K562 (cell line): ENCODE data around the gene FASTKD3. TPM values are rescaled to one million over a fixed set of nuclear protein-coding genes. Genes with fewer than 3 reads are reported as not detected.

Source experiments
- ATAC-seq: fragments of 200-7000 bp; cut with Tn5 transposase; 3 replicates; pipeline ENCODE4 v1.9.1; 2020; ENCODE audit warnings: moderate library complexity
- BruUV-seq: library from RNA; stranded (reverse); fragments of 400-500 nt; replicated peaks from 2 replicates; lab custom pipeline; 2021; lab: Mats Ljungman, UMichigan
- CTCF ChIA-PET: fragments of 300-600 bp; formaldehyde crosslinking; extraction: SDS; loops from one replicate; lab custom pipeline; 2021; ENCODE audit warnings: low intra/inter-chr PET ratio; lab: Yijun Ruan, JAX
- POLR2A ChIA-PET: fragments of 300-600, 350-650 bp; sonication (Branson Sonifier 250); formaldehyde crosslinking; extraction: SDS; loops from one replicate; lab custom pipeline; 2021; ENCODE audit warnings: antibody characterized with exemption, inconsistent platforms; lab: Yijun Ruan, JAX
- DNase-seq, 4 experiments: peaks; one replicate each; pipeline versions ENCODE4 v3.0.0 to v3.0.0-alpha.2; 2011 to 2018; ENCODE audit warnings: low spot score in 3 of 4, mixed read lengths in 3 of 4; ENCODE audit errors: extremely low read depth in 1 of 4
- FAIRE-seq: peaks from 2 replicates; lab custom pipeline; 2011; peaks lifted over from hg19 to GRCh38; lab: Jason Lieb, UNC
- H2AFZ ChIP-seq: 2 replicates; pipeline ENCODE4 v1.6.0; 2011; ENCODE audit warnings: low read depth, low read length, control low read depth, inconsistent platforms
- H3K27ac ChIP-seq: fragments of 200-600 bp; 3 replicates; pipeline ENCODE4 v1.8.0; 2011; ENCODE audit warnings: low read depth, mild to moderate bottlenecking, control low read depth, inconsistent platforms, low read length, moderate library complexity, mixed read lengths; ENCODE audit errors: extremely low read depth
- H3K27me3 ChIP-seq, 2 experiments: fragments of 300-600 bp in 1 of 2; 2 replicates in 1 of 2; 3 replicates in 1 of 2; pipeline versions ENCODE4 v1.6.0 to v1.8.0; 2011; ENCODE audit warnings: inconsistent platforms in 2 of 2, low read length in 2 of 2, mild to moderate bottlenecking in 1 of 2, mixed read lengths in 1 of 2, moderate library complexity in 1 of 2; ENCODE audit not compliant: control insufficient read depth in 2 of 2, insufficient read depth in 2 of 2
- H3K36me3 ChIP-seq: fragments of 300-600 bp; 3 replicates; pipeline ENCODE4 v1.8.0; 2011; ENCODE audit warnings: mild to moderate bottlenecking, low read length, inconsistent platforms; ENCODE audit not compliant: control insufficient read depth, insufficient read depth
- H3K4me1 ChIP-seq, 2 experiments: fragments of 200-600 bp in 1 of 2; replicated peaks in 1 of 2; 2 replicates in 1 of 2; 3 replicates in 1 of 2; pipeline versions ENCODE4 v1.5.1 to v1.8.0; 2011; ENCODE audit warnings: inconsistent platforms in 2 of 2, low read length in 2 of 2, mild to moderate bottlenecking in 1 of 2, mixed read lengths in 1 of 2, moderate library complexity in 1 of 2; ENCODE audit not compliant: control insufficient read depth in 2 of 2, insufficient read depth in 2 of 2
- H3K4me2 ChIP-seq: 2 replicates; pipeline ENCODE4 v1.6.1; 2011; ENCODE audit warnings: low read length, control low read depth, inconsistent platforms, mixed read lengths; ENCODE audit not compliant: insufficient read depth
- H3K4me3 ChIP-seq: fragments of 200-600 bp; sonication (generic), shearing (Covaris generic); 2 replicates; pipeline ENCODE4 v1.5.1; 2016; ENCODE audit warnings: control low read depth, inconsistent platforms
- H3K79me2 ChIP-seq: fragments of 200-600 bp; 3 replicates; pipeline ENCODE4 v1.8.0; 2011; ENCODE audit warnings: low read length, inconsistent platforms; ENCODE audit not compliant: control insufficient read depth, insufficient read depth
- H3K9ac ChIP-seq, 2 experiments: 2 replicates each; pipeline versions ENCODE4 v1.6.0 to v1.6.1; 2011; ENCODE audit warnings: low read depth in 2 of 2, low read length in 2 of 2, control low read depth in 1 of 2, inconsistent platforms in 1 of 2, mild to moderate bottlenecking in 1 of 2, mixed read lengths in 1 of 2; ENCODE audit not compliant: insufficient read depth in 1 of 2
- H3K9me1 ChIP-seq: one replicate; pipeline ENCODE4 v1.6.0; 2011; ENCODE audit warnings: inconsistent platforms, mild to moderate bottlenecking, low read length, moderate library complexity; ENCODE audit not compliant: control insufficient read depth, insufficient read depth
- H3K9me3 ChIP-seq: replicated peaks from 2 replicates; pipeline ENCODE4 v1.5.1; 2011; ENCODE audit warnings: low read depth, low read length, inconsistent platforms; ENCODE audit not compliant: control insufficient read depth, insufficient read depth
- H4K20me1 ChIP-seq: replicated peaks from 2 replicates; pipeline ENCODE4 v1.6.1; 2011; ENCODE audit warnings: low read length, inconsistent platforms, mixed read lengths; ENCODE audit not compliant: control insufficient read depth, insufficient read depth
- CBX2 ChIP-seq: fragments of 200-600 bp; sonication (generic); IDR thresholded peaks from one replicate; pipeline ENCODE4 v1.6.1; 2012; ENCODE audit warnings: mild to moderate bottlenecking, low read length, inconsistent platforms; ENCODE audit not compliant: insufficient read depth, poor library complexity, severe bottlenecking
- CCAR2 ChIP-seq: fragments of 200-400 bp; formaldehyde crosslinking; IDR thresholded peaks from 2 replicates; pipeline ENCODE4 v1.6.1; 2017; ENCODE audit warnings: mild to moderate bottlenecking, low read depth, low read length
- LCOR ChIP-seq: sonication (generic); formaldehyde crosslinking; IDR thresholded peaks from 2 replicates; pipeline ENCODE4 v1.8.0; 2022; ENCODE audit warnings: mild to moderate bottlenecking, missing genetic modification reagents
- NCOA6 ChIP-seq: fragments of 450-650 bp; IDR thresholded peaks from 2 replicates; pipeline ENCODE4 v1.6.1; 2017; ENCODE audit warnings: mild to moderate bottlenecking
- NELFE ChIP-seq: IDR thresholded peaks from 2 replicates; pipeline ENCODE4 v1.6.1; 2011; ENCODE audit warnings: mild to moderate bottlenecking; ENCODE audit not compliant: insufficient read depth, insufficient read length
- RFX1 ChIP-seq: fragments of 450-650 bp; IDR thresholded peaks from 2 replicates; pipeline ENCODE4 v1.6.1; 2016; ENCODE audit warnings: mild to moderate bottlenecking, moderate library complexity
- STAG1 ChIP-seq: sonication (generic); formaldehyde crosslinking; IDR thresholded peaks from 2 replicates; pipeline ENCODE4 v1.5.0; 2020; ENCODE audit warnings: missing genetic modification reagents, borderline replicate concordance
- whole genome bisulfite sequencing: fragments of 100-300 bp; shearing (Covaris generic); methylation state at CpG from one replicate; pipeline ENCODE4 v1.1.6; 2016; ENCODE audit warnings: low coverage, mixed read lengths; ENCODE audit not compliant: insufficient coverage; ENCODE audit errors: missing lambda C conversion rate; 5-methylcytosine and 5-hydroxymethylcytosine counted together
- in situ Hi-C: fragments of 300-500 bp; cut with MboI; formaldehyde crosslinking; loops from 4 replicates; pipeline ENCODE4 v1.15.0; 2018; ENCODE audit warnings: inconsistent platforms, mixed read lengths
- intact Hi-C: fragments of 100-400 bp; cut with micrococcal nuclease; formaldehyde crosslinking; loops from 2 replicates; pipeline ENCODE4 v1.14.2; 2022
- polyA plus RNA-seq, 8 experiments: library from polyadenylated mRNA; depleted of rRNA in 4 of 8; stranded (reverse) in 5 of 8; unstranded in 3 of 8; fragments of >200 nt; fragmentation: Nextera tagmentation in 2 of 8; fragmentation: Illumina TruSeq in 1 of 8; extraction: Ambion mirVana in 2 of 8; extraction: Trizol in 1 of 8; gene quantifications; 2 replicates each; pipeline versions ENCODE4 v1.2.1 to v1.2.3, GENCODE V29; 2011 to 2014; ENCODE audit warnings: inconsistent platforms in 1 of 8, missing spikeins in 1 of 8
- total RNA-seq, 7 experiments: library from RNA; depleted of rRNA in 6 of 7; stranded (reverse); fragments of >200 nt in 6 of 7; fragmentation: Illumina TruSeq in 2 of 7; extraction: Trizol in 2 of 7; gene quantifications; 2 replicates each; pipeline versions ENCODE4 v1.2.1 to v1.2.3, GENCODE V29; 2011 to 2021; ENCODE audit warnings: low replicate concordance in 1 of 7
- TF ChIP-seq, protein P1 (sequence below): fragments of 200-400 bp; formaldehyde crosslinking; IDR thresholded peaks from 2 replicates; pipeline ENCODE4 v1.6.1; 2017; ENCODE audit warnings: mild to moderate bottlenecking, low read depth, low read length, moderate library complexity
- TF ChIP-seq, protein P2 (sequence below): fragments of 450-650 bp; IDR thresholded peaks from 2 replicates; pipeline ENCODE4 v1.6.1; 2014; ENCODE audit warnings: low read depth, mild to moderate bottlenecking, moderate library complexity, borderline replicate concordance
- TF ChIP-seq, protein P3 (sequence below): sonication (generic); formaldehyde crosslinking; IDR thresholded peaks from 2 replicates; pipeline ENCODE4 v1.8.1; 2022; ENCODE audit warnings: missing genetic modification reagents
- TF ChIP-seq, protein P4 (sequence below): sonication (generic); formaldehyde crosslinking; IDR thresholded peaks from 2 replicates; pipeline ENCODE4 v1.8.1; 2023; ENCODE audit warnings: mild to moderate bottlenecking, missing genetic modification reagents

The FASTKD3 gene
- total and polyA plus RNA-seq, 9 of the 15 experiments (the other 6 are each of a cell fraction or from before 2014, with no cell fraction given), result 17.1 to 149 (median 47.5) TPM

DNA sequence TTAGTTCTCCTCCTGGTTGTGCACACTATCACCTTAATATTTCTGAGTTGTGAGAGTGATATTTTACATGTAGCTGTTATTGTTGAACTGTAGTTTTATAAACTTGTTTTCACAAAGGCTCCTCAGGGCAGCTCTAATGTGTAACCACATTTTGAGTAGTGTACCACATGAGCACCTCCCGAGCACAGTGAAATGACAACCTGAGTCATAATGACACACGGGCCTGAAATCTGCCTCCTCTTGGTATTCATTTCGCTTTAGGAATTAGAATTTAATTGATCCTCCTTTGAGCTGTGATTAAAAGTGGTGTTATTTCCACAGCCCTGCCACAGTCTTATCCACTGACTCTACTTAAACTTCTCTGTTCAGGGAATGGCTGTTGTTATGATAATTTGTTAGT, 8.0 kb upstream of the FASTKD3 start:
- intact Hi-C loops, result no loop called here
- Histone ChIP-seq H3K9ac (no peak overlapping the region), H3K4me1 (no peaks in the 10 kb centered on the region), H3K4me2 (no peak overlapping the region), H3K27ac (no peak overlapping the region), H3K4me3 (no peak overlapping the region), H2AFZ (no peak overlapping the region), H3K9me1 (peaks cover 3% of the 10 kb centered on the region), H3K27me3 (no peaks in the 10 kb centered on the region), H4K20me1 (peaks cover 3% of the 10 kb centered on the region), H3K79me2 (peaks cover 54% of the 10 kb centered on the region), H3K36me3 (peaks cover 99% of the 10 kb centered on the region), H3K9me3 (no peaks in the 10 kb centered on the region)
- POLR2A ChIA-PET, result interaction anchor here (0.6 to 1.4 kb wide), 2 partner anchors 10 to 105 kb away, joined by 3 to 6 read pairs; no protein-coding TSS in a partner anchor
- TF ChIP-seq NELFE (no peak), RFX1 (no peak), CBX2 (no peak), CCAR2 (no peak), LCOR (CRISPR knock-in tag) (no peak), STAG1 (no peak), NCOA6 (no peak)
- TF ChIP-seq, protein P1, sequence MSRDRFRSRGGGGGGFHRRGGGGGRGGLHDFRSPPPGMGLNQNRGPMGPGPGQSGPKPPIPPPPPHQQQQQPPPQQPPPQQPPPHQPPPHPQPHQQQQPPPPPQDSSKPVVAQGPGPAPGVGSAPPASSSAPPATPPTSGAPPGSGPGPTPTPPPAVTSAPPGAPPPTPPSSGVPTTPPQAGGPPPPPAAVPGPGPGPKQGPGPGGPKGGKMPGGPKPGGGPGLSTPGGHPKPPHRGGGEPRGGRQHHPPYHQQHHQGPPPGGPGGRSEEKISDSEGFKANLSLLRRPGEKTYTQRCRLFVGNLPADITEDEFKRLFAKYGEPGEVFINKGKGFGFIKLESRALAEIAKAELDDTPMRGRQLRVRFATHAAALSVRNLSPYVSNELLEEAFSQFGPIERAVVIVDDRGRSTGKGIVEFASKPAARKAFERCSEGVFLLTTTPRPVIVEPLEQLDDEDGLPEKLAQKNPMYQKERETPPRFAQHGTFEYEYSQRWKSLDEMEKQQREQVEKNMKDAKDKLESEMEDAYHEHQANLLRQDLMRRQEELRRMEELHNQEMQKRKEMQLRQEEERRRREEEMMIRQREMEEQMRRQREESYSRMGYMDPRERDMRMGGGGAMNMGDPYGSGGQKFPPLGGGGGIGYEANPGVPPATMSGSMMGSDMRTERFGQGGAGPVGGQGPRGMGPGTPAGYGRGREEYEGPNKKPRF, result no peak
- TF ChIP-seq, protein P2, sequence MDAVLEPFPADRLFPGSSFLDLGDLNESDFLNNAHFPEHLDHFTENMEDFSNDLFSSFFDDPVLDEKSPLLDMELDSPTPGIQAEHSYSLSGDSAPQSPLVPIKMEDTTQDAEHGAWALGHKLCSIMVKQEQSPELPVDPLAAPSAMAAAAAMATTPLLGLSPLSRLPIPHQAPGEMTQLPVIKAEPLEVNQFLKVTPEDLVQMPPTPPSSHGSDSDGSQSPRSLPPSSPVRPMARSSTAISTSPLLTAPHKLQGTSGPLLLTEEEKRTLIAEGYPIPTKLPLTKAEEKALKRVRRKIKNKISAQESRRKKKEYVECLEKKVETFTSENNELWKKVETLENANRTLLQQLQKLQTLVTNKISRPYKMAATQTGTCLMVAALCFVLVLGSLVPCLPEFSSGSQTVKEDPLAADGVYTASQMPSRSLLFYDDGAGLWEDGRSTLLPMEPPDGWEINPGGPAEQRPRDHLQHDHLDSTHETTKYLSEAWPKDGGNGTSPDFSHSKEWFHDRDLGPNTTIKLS, result no peak
- TF ChIP-seq, protein P3, sequence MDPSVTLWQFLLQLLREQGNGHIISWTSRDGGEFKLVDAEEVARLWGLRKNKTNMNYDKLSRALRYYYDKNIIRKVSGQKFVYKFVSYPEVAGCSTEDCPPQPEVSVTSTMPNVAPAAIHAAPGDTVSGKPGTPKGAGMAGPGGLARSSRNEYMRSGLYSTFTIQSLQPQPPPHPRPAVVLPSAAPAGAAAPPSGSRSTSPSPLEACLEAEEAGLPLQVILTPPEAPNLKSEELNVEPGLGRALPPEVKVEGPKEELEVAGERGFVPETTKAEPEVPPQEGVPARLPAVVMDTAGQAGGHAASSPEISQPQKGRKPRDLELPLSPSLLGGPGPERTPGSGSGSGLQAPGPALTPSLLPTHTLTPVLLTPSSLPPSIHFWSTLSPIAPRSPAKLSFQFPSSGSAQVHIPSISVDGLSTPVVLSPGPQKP (CRISPR knock-in tag), result no peak
- TF ChIP-seq, protein P4, sequence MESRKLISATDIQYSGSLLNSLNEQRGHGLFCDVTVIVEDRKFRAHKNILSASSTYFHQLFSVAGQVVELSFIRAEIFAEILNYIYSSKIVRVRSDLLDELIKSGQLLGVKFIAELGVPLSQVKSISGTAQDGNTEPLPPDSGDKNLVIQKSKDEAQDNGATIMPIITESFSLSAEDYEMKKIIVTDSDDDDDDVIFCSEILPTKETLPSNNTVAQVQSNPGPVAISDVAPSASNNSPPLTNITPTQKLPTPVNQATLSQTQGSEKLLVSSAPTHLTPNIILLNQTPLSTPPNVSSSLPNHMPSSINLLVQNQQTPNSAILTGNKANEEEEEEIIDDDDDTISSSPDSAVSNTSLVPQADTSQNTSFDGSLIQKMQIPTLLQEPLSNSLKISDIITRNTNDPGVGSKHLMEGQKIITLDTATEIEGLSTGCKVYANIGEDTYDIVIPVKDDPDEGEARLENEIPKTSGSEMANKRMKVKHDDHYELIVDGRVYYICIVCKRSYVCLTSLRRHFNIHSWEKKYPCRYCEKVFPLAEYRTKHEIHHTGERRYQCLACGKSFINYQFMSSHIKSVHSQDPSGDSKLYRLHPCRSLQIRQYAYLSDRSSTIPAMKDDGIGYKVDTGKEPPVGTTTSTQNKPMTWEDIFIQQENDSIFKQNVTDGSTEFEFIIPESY (CRISPR knock-in tag), result no peak
- FAIRE-seq (no peak), ATAC-seq (no peak), DNase-seq (no peak)
- no TSS peak for BruUV-seq
- 85% methylated on average over 3 of the region's 3 CpGs for WGBS
- CTCF ChIA-PET, result no interaction called here
- in situ Hi-C loops, result no loop called here
